ENCODE results near the gene HID1. TPM values are rescaled to one million over a fixed set of nuclear protein-coding genes. Genes with fewer than 3 reads are reported as not detected.

HID1 gene
- polyA plus RNA-seq, 1 donor from 2014 or later, result 26.6 TPM

DNA sequence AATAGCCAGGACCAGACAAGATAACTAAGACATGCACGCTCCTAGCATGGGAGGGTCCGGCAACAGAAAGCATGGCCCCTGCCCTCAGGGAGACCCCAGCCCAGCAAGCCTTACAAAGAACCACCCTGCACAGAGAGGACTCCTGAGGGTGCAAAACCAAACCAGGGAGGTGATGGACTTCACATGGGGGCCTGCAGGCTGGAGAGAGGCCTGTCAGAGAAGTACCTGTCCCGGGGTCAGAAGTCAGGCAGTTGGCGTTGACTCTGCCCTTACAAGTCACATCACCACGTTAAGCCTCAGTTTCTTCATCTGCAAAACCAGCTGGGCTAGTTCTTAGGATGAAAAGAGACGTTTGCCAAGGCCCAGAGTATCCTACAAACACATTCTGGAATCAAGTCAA, 43.8 kb downstream of the HID1 start:
- TF ChIP-seq SMC3 (conservative IDR thresholded peaks at IDR 0.05; ENCODE audit: poor library complexity), result no peak
- TF ChIP-seq, protein P1, sequence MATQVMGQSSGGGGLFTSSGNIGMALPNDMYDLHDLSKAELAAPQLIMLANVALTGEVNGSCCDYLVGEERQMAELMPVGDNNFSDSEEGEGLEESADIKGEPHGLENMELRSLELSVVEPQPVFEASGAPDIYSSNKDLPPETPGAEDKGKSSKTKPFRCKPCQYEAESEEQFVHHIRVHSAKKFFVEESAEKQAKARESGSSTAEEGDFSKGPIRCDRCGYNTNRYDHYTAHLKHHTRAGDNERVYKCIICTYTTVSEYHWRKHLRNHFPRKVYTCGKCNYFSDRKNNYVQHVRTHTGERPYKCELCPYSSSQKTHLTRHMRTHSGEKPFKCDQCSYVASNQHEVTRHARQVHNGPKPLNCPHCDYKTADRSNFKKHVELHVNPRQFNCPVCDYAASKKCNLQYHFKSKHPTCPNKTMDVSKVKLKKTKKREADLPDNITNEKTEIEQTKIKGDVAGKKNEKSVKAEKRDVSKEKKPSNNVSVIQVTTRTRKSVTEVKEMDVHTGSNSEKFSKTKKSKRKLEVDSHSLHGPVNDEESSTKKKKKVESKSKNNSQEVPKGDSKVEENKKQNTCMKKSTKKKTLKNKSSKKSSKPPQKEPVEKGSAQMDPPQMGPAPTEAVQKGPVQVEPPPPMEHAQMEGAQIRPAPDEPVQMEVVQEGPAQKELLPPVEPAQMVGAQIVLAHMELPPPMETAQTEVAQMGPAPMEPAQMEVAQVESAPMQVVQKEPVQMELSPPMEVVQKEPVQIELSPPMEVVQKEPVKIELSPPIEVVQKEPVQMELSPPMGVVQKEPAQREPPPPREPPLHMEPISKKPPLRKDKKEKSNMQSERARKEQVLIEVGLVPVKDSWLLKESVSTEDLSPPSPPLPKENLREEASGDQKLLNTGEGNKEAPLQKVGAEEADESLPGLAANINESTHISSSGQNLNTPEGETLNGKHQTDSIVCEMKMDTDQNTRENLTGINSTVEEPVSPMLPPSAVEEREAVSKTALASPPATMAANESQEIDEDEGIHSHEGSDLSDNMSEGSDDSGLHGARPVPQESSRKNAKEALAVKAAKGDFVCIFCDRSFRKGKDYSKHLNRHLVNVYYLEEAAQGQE (IDR thresholded peaks at IDR 0.05; ENCODE audit: borderline replicate concordance), result no peak
- no peak for TF ChIP-seq TAF1 (IDR thresholded peaks at IDR 0.05; ENCODE audit: low read depth)
- no peak for TF ChIP-seq EP300 (conservative IDR thresholded peaks at IDR 0.05; ENCODE audit: poor library complexity, severe bottlenecking)
- no peak for TF ChIP-seq MXI1 (conservative IDR thresholded peaks at IDR 0.05; ENCODE audit: poor library complexity, severe bottlenecking)
- no peak for TF ChIP-seq EZH2 (IDR thresholded peaks at IDR 0.05; ENCODE audit: borderline replicate concordance, insufficient read depth, low read length, poor library complexity, severe bottlenecking)
- Histone ChIP-seq H3K36me3 (ENCODE audit: insufficient read depth, low read length) (no peaks in the 10 kb centered on the region), H3K4me3 (ENCODE audit: low read length) (no peak overlapping the region), H3K9me3 (ENCODE audit: low read length) (no peaks in the 10 kb centered on the region), H3F3A (ENCODE audit: insufficient read depth, low read length, poor library complexity, severe bottlenecking) (no peaks in the 10 kb centered on the region), H2AFZ (ENCODE audit: low read depth, low read length) (no peak overlapping the region), H3K4me2 (ENCODE audit: low read length) (no peak overlapping the region), H3K9me2 (ENCODE audit: insufficient read depth, low read length) (no peaks in the 10 kb centered on the region), H3K27me3 (ENCODE audit: insufficient read depth, low read depth, low read length) (peaks cover 67% of the 10 kb centered on the region), H4K20me1 (ENCODE audit: insufficient read depth) (no peaks in the 10 kb centered on the region), H3K79me2 (replicated peaks; ENCODE audit: insufficient read depth, low read length) (no peaks in the 10 kb centered on the region), H3K27ac (ENCODE audit: low read length) (no peak overlapping the region), H3K9ac (ENCODE audit: low read length) (no peak overlapping the region)

DNA sequence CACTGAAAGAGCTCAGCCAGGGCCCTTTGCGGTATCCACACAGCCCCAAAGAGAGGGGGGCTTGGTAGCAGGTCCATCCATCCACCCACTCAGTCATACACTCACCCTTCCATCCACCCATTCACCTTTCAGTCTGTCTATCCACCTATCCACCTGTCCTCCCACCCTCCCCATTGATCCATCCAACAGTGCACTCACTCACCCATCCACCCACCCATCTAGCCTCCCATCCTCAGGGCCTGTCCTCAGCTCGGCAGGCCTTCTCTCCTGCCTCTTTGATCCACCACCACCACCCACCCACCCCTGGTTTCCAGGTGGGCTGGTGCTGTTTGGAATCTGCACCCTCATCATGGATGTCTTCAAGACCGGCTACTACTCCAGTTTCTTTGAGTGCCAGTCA, 47.3 kb downstream of the HID1 start:
- Histone ChIP-seq H3K9me2 (ENCODE audit: insufficient read depth, low read length) (no peaks in the 10 kb centered on the region), H4K20me1 (ENCODE audit: insufficient read depth) (no peaks in the 10 kb centered on the region), H3K9me3 (ENCODE audit: low read length) (no peaks in the 10 kb centered on the region), H3K79me2 (replicated peaks; ENCODE audit: insufficient read depth, low read length) (no peaks in the 10 kb centered on the region), H3F3A (ENCODE audit: insufficient read depth, low read length, poor library complexity, severe bottlenecking) (no peaks in the 10 kb centered on the region), H2AFZ (ENCODE audit: low read depth, low read length) (no peak overlapping the region), H3K9ac (ENCODE audit: low read length) (no peak overlapping the region), H3K27ac (ENCODE audit: low read length) (no peak overlapping the region), H3K36me3 (ENCODE audit: insufficient read depth, low read length) (no peaks in the 10 kb centered on the region), H3K27me3 (ENCODE audit: insufficient read depth, low read depth, low read length) (peaks cover 64% of the 10 kb centered on the region), H3K4me2 (ENCODE audit: low read length) (no peak overlapping the region), H3K4me3 (ENCODE audit: low read length) (no peak overlapping the region)
- TF ChIP-seq POLR2AphosphoS5 (IDR thresholded peaks at IDR 0.05), result no peak
- no peak for TF ChIP-seq EP300 (conservative IDR thresholded peaks at IDR 0.05; ENCODE audit: poor library complexity, severe bottlenecking)

DNA sequence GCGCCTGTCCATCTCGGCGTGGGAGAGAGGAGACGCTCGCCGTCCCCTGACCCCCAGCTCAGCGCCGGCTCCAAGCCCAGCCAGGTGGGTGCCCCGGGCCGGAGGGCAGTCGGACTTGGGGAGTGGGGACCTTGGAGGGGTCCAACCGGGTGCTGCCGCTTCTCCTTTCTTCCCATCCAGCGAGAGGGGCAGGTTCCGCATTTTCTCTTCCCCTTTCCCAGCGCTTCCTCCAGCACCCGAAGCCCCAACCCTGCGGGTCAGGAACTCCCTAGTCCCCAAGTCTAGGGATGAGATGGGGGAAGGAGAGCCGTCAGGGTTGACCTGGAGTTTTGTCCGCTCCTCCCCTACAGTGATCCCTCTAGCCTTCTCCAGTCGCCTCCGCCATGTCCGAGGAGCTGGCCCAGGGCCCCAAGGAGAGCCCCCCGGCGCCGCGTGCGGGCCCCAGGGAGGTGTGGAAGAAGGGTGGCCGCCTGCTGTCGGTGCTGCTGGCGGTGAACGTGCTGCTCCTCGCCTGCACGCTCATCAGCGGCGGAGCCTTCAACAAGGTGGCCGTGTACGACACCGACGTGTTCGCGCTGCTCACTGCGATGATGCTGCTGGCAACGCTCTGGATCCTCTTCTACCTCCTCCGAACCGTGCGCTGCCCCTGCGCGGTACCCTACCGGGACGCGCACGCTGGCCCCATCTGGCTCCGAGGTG, 48.2 kb downstream of the HID1 start, which contains the start of gene OTOP2:
Gene OTOP2 (plus strand): TSS at position 24 of the 699 bp plus-strand sequence. CDS start 360 bp downstream, at position 384.
- Histone ChIP-seq H3K79me2 (replicated peaks; ENCODE audit: insufficient read depth, low read length) (no peaks in the 10 kb centered on the region), H3K9me2 (ENCODE audit: insufficient read depth, low read length) (no peaks in the 10 kb centered on the region), H3K4me3 (ENCODE audit: low read length) (peak within 1 kb of the TSS; percentile 56), H3K4me2 (ENCODE audit: low read length) (no peak within 1 kb of the TSS), H3K36me3 (ENCODE audit: insufficient read depth, low read length) (no peaks in the 10 kb centered on the region), H3K27me3 (ENCODE audit: insufficient read depth, low read depth, low read length) (peaks cover 64% of the 10 kb centered on the region), H3K27ac (ENCODE audit: low read length) (no peak within 1 kb of the TSS), H3K9me3 (ENCODE audit: low read length) (no peaks in the 10 kb centered on the region), H3K9ac (ENCODE audit: low read length) (no peak within 1 kb of the TSS), H4K20me1 (ENCODE audit: insufficient read depth) (no peaks in the 10 kb centered on the region), H3F3A (ENCODE audit: insufficient read depth, low read length, poor library complexity, severe bottlenecking) (no peaks in the 10 kb centered on the region), H2AFZ (ENCODE audit: low read depth, low read length) (no peak within 1 kb of the TSS)
- no peak for TF ChIP-seq EP300 (conservative IDR thresholded peaks at IDR 0.05; ENCODE audit: poor library complexity, severe bottlenecking)
- TF ChIP-seq POLR2AphosphoS5 (IDR thresholded peaks at IDR 0.05), result peak; percentile 41
- TF ChIP-seq EZH2 (IDR thresholded peaks at IDR 0.05; ENCODE audit: borderline replicate concordance, insufficient read depth, low read length, poor library complexity, severe bottlenecking), result peak; percentile 51

Data from neural cell (in vitro differentiated cells).